Activated T-helper 1 cell treated with anti-CD3 and anti-CD28 coated beads, Interleukin-2, amount 50 U/mL, for 16 hours (primary cell): ENCODE measurements around the gene ARHGAP31.
A peak's percentile ranks its signal among the peaks of the same experiment; 100 is the strongest.
"Not testable (repeated sequence)": the region's sequence is repeated elsewhere in the genome, so short reads cannot be mapped to it uniquely, and the experiment has no call there.

Experiments used
- DNase-seq, 2 donors: peaks; one replicate each; pipeline ENCODE4 v3.0.0-alpha.2; 2020; ENCODE audit warnings: low read depth in 1 of 2, low spot score in 1 of 2

The ARHGAP31 gene

DNA sequence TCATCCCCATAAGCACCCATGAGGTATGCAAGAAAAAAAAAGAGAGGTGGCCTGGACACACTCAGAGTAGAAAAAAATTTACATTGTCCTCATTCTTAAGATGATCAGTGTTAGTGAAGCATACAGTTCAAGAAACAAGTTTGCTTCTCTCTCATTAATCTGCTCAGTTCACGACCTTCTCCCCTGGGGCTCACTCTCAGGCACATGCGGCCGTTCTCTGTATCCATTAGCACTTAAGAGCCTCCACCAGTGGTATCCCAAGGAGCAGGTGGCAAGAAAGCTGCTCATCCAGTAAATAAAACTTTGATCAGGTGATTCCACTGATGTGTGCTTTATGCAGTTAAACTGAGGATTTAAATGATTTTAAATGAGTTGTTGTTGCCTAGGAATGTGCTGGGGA lies 57.4 kb downstream of the ARHGAP31 start:
- DNase-seq: no peak

DNA sequence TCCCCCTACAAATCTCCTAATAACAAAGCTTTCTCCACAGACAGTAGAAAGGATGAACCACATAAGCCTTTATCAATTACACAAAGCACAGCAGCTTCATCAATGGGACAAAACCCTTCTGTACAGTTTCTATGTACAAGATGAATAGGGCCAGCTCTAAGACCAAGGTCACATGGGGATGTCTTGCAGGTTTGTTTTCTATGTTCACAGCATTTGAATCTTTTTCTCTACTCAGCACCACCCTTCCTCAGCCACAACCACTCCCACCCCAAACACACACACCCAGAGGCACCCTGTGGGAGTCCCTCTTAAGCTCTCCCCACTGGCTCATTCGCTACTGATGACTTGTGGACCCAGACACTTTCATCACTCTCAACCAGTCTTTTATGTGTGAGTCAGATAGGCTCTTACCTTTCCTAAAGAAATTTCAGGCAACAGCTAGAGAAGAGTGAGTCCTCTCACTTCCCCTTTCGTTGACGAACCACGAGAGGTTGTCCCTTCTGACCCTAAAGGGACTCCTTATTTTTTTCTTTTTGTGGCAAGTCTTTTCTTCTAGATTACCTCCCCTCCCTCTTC lies 57.9 kb downstream of the ARHGAP31 start:
- DNase-seq: peak in 1 of 2 donors; percentile 6

DNA sequence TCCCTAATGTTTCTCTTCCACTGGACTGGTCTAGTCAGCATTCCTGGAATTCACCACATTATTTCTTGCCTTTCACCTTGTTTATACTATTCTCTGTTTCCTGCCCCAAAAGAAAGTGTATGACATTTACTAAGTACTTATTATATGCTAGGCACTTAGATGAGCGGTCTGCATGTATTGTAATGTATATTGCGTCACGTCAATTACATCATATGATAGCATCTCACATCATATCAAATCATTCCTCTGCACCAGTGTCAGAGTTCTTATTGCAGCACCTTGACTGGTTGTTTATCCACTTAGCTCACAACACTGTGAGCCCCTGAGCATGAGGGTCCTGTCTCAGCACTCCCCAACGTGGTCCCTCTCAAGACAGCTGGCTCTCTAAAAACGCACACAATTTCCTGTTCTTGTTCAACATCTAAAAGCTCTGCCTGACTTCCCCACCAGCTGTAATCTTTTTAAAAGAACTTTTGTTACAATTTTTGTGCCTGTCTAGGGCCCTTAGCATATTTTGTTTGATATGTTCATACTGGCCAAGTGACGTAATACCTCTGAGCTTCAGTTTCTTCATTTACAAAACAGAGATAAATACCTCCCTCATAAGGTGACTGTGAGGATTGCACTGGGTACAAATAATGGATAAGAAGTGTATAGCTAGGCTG lies 58.8 kb downstream of the ARHGAP31 start:
- DNase-seq: no peak

DNA sequence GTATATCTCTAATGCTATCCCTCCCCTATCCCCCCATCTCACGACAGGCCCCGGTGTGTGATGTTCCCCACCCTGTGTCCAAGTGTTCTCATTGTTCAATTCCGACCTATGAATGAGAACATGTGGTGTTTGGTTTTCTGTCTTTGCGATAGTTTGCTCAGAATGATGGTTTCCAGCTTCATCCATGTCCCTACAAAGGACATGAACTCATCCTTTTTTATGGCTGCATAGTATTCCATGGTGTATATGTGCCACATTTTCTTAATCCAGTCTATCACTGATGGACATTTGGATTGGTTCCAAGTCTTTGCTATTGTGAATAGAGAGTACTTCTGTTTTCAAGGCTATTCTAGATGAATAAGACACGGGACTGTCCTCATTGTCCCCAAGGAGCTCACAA lies 61.4 kb downstream of the ARHGAP31 start:
- not testable (repeated sequence) for DNase-seq

DNA sequence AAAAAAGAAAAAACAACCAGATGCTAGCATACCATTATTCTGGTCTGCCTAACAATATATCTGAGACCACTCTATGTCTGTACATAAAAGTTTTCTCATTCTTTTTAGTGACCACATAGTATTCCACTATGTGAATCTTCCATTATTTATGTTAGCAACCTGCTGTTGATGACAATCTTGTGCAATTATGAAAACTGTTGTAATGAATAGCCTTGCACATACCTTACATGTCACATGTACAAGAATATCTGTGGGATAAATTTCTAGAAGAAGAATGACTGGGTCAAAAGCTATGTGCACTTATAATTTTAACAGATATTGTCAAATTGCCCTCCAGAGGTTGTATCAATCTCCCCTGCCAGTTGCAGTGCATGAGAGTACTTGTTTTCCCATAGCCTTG lies 62.5 kb downstream of the ARHGAP31 start:
- no peak for DNase-seq

DNA sequence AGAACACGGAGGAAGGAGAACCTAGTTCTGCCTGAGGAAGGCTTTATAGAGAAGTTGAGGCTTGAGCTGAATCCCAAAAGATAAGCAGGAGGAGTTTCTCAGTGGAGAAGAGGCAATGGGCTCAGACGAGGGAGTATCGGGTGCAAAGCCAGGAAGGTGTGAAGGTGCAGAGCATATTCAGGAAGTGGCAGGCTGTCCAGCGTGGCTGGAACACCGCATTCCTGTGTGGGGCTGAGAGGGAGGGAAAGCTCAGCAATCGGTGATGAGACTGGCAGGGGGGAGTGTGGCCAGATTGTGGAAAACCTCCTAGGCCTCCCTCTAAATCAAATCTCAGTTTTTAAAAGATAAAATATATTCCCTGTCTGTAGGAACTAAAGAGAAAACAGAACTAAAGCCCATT lies 63.0 kb downstream of the ARHGAP31 start:
- DNase-seq: no peak

DNA sequence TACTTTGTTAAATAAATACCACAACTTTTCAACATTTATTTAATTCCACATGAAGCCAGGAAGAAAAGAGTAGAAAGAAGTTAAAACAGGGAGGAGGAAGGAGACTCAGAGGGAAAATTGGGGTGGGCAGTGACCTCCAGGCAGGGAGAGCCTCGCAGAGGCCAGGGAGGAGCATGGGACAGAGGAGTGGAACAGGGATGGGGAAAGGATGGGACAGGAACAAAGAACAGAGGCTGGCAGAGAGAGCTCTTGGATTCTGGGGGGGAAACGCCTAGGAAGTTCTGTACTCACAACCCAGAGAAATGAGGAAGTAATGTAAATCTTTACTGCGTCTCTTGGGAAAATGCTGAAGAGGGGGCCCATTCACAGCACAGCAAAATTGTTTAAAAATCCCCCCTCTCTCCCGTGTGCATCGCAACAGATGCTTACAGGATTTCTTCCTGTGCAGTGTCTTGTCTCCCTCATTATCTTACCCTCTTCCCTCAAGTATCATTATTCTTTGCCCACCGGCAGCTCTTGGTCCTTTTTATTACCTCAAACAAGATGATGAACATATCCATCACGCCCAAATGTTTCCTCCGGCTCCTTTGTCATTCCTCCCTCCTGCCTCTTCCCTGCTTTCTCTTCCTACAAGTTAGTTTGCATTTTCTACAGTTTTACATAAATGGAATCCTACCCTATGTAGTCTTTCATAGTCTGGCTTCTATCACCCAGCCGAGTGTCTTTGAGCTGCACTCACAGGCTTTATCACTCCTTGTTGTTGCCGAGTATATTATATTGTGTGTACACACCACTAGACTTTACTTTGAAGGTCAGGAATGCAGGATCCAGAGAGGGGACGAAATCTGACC lies 65.5 kb downstream of the ARHGAP31 start:
- DNase-seq: no peak

DNA sequence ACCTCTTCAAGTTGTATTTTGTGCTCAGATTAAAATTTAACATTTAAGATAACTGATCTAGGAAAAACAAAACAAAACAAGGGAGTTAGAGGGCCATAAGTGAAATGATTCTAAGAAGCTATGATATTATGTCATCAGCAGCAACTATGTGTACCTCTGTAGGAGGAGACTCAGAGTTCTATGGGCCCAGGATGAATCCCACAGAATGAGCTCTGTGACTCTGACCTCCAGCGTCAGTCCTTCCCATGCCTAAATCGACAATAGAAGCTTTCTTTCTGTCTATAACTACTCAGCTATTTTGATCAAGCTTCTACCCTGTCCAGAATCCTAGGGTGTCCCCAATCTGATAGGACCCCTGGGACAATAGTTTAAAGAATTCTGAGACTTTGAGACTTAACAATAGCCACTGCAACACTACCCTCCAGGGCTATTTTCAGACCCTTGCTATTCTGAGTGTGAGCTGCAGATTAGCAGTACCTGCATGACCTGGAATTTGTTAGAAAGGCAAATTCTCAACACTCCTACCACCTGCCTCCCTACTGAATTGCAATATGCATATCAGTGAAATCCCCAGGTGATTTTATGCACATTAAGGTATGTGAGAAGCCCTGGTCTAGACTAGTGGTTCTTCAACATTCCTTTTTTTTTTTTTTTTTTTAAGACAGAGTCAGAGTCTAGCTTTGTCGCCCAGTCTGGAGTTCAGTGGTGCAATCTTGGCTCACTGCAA lies 66.7 kb downstream of the ARHGAP31 start:
- no peak for DNase-seq

DNA sequence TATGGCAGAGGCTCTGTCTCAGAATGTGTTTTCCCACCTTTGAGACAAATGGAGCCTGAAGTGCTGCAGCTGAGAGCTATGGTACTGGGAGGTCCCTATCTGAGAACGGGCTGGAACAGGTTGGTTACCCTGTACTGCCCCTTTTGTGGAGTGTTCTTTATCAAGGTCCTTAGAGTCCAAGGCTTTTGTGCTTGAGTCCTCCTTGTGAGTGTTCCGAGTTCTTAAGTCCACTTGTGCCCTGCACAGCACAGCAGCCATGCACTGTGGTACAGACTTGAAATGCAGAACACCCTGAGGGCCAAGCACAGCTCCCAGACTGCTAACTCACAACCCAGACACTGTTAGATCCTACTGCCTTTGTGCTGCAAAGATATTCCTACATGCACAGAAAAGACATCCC lies 67.8 kb downstream of the ARHGAP31 start:
- DNase-seq: no peak

DNA sequence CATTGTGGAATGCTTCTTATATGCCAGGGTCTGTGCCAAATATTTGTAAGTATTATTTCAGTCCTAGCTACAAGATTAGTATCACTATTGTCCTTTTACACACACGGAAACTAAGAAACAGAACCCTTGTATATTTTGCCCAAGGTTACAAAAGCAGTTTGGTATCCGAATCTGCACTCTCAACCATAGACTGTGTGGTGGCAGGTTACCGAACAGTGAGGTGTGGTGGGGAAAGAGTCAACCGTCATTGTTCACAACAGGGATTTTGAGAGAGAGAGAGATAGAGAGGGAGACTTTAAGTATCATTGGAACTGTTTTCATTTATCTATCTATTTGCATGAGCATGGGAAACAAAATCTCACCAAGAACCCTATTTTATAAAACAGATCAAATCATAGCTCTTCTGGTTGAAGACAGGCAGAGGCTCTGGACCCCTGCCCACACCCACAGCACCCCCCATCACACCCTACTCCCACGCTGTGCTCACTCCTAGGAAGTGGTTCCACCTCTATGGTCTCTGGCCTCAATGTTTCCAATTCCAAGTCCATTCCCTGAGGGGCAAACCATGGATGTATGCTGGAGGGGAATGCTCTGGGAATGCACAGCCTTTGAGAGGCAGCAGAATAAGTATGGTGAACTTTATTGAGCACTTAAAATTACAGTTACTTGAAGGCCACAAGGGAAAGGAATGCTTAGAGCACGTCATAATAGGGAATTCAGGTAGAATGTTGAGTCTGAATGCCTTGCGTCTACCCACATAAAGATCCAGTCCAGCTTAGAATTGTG lies 69.0 kb downstream of the ARHGAP31 start:
- DNase-seq: no peak

DNA sequence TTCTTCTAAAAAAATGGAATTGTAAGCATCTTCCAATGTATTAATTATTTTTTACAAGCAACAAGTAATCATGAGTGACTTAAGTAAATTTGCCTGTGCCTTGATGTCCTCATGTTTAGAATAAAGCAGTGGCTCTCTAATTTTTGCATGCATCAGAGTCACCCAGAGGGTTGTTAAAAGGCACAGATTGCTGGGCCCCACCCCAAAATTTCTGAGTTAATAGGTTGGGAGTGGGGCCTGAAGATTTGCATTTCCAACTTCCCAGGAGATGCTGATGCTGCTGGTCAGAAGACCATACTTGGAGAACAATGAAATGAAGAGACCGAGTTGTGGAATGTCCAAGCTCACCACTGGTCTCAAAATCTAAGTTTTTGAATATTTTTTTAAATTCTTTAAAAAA lies 70.2 kb downstream of the ARHGAP31 start:
- no peak for DNase-seq

DNA sequence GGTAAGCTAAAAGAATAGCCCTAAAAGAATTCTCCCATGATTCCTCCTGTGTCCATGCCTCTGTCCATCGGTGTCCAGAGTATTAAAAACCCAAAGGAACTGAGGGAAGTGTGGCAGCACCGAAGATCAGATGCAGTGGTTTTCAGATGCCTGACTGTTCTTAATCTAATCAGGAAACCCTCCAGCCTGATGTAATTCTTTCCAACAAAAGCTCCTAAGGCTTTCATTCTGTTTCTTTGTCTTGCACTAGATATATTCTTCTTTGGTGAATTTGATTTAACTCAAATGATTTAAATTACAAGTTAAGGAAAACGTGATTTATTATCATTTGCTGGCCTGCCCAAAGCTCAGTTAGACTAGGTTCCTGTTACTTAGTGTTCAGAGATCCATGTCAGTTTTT lies 71.2 kb downstream of the ARHGAP31 start:
- no peak for DNase-seq

DNA sequence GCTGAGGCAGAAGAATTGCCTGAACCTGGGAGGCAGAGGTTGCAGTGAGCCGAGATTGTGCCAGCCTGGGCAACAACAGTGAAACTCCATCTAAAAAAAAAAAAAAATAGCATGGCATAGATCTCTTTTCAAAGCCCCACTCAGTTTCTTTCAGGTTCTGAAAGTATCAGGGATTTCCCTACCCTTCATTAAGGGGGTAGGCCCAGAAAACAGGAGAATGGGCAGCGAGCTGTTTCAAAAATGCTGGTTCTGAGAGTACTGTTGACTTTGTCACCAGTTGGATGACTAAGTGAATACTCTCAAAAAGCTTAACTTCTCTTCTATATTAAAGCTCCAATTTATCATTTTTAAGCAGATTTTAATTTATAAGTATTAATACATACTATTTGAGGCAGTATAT lies 72.8 kb downstream of the ARHGAP31 start:
- DNase-seq: no peak

DNA sequence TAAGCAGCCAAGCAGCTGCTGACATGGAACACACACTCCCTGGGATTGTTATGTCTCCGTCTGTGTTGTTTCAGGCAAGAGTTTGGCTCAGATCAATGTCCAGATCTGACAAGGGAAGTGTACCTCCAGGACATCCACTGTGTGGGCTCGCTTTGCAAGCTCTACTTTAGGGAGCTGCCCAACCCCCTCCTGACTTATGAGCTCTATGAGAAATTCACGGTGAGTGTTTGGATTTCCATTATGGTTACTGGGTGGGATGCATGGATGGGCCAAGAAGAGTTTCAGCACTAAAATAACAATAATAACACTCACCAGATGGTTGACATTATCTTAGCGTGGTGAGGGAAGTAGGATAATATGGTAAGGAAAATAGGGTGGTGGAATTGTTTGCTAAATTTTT lies 74.1 kb downstream of the ARHGAP31 start:
- no peak for DNase-seq

DNA sequence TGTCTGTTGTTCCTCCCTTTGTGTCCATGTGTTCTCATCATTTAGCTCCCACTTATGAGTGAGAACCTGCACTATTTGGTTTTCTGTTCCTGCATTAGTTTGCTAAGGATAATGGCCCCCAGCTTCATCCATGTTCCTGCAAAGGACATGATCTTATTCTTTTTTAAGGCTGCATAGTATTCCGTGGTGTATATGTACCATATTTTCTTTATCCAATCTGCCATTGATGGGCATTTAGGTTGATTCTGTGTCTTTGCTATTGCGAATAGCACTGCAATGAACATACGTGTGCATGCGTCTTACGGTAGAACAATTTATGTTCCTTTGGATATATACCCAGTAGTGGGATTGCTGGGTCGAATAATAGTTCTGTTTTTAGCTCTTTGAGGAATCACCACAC lies 77.6 kb downstream of the ARHGAP31 start:
- not testable (repeated sequence) for DNase-seq

DNA sequence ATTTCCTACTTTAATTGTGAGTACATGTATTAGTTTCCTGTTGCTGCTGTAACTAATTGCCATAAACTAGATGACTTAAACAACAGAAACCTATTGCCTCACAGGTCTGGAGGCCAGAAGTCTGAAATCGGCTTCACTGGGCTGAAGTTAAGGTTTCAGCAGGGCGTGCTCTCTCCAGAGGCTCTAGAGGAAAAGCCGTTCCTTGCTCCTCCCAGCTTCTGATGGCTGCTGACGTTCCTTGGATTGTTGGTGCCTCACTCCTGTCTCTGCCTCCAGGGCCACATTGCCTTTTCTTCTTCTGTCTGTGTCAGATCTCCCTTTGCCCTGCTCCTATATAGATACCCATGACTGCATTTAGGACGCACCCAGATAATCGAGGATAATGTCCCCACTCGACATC lies 80.9 kb downstream of the ARHGAP31 start:
- DNase-seq: no peak

DNA sequence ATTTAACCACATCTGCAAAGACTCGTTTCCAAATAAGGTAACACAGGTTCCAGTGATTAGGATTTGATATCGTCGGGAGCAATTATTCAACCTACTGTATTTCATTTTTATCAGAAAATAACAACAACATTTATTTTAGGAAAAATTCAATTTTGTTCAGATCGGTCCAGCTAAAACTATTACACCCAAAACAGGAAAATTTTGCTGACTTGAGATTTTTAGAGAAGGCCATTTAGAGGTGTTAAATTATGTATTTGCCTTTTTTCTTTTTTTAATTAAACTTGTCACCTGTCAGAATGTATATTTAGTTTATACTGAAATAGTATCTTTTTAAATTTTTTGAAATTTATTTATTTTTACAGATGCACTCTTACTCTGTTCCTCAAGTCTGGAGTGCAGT lies 81.3 kb downstream of the ARHGAP31 start:
- no peak for DNase-seq

DNA sequence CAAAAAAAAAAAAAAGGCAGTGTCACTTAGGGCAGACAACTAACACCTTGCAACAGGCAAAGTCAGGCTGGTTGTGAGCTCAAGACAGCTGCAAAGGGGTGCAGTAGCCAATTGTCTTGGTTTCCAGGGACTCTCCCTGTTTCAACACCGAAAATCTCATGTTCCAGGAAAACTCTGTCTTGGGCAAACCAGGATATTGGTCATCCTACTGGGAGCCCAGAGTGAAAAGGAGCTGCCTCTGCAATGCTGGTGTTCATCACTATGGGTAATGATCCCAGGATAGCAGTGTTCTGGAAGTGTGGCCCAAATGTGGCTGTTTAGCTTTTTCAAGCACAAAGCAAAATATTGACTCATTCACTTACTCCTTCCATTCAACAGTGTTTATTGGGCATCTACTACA lies 82.6 kb downstream of the ARHGAP31 start:
- no peak for DNase-seq

DNA sequence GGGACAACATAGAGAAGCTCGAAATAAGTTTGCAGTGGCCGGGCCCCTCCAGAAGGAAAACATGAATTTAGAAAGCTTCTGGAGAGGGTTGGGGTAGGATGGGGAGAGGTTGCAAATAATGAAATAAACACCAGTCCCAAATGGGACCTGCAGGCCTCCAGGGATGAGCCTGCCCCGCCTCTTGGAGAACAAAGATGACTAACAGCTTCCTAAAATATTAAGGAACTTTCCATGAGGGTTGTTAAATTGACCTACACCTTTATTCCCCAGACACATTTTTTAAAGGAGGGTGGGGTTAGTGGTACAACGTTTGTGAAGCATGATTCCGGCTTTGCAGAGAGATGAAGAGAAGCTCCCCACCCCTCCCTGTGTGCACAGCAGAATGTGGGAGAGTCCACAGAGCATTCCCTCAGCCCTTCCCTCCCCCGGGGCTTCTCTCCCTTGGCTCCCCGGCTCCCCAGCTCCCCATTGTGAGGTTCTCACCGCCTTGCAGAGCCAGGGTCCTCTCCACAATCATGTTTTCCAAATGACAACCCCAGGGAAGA lies 84.1 kb downstream of the ARHGAP31 start:
- no peak for DNase-seq

DNA sequence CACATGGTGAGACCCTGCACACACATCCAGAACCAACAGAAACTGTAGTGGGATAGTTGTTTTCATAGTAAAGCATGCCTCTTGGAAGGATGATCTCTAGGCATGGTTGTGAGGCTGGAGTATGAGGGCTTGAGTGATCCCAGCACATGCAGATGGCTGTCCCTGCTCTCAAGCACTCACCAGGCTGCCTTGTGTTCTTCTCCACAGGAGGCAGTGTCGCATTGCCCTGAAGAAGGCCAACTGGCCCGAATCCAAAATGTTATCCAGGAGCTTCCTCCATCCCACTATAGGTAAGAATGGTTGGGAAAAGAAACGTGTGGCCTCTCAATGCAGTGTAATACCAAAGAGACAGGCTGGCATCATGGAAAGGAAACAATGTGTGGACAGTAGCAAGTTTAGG lies 86.5 kb downstream of the ARHGAP31 start:
- no peak for DNase-seq

DNA sequence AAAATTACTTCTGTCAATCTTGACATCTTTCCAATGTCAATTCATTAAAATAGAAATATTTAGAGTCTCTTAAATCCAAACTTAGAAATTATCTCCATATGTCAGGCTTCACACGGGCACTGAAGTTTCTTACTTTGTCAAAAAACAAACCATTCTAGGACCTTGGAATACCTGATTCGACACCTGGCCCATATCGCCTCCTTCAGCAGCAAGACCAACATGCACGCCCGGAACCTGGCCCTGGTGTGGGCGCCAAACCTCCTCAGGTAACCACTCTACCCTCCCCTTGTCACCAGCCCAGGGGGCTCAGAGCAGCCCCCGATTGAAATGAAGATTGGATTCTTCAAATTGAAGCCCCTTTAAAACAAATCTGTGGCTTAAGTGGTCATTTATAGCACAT lies 88.0 kb downstream of the ARHGAP31 start:
- DNase-seq: no peak
